Type B pancreatic cell (in vitro differentiated cells): ENCODE results near the gene ASCL1. TPM values are rescaled to one million over a fixed set of nuclear protein-coding genes. Genes with fewer than 3 reads are reported as not detected.

Experiments used
- DNase-seq: peaks from one replicate; pipeline ENCODE4 v3.0.0; 2021; ENCODE audit warnings: mixed read lengths; ENCODE audit not compliant: unreplicated experiment; ENCODE audit errors: extremely low spot score
- H3K27ac Mint-ChIP-seq: 2 replicates; pipeline ENCODE4 v1.8.0; 2021; ENCODE audit warnings: mild to moderate bottlenecking, mixed read lengths
- H3K27me3 Mint-ChIP-seq: 2 replicates; pipeline ENCODE4 v1.8.0; 2021; ENCODE audit warnings: mixed read lengths
- H3K36me3 Mint-ChIP-seq: 2 replicates; pipeline ENCODE4 v1.8.0; 2021; ENCODE audit warnings: mixed read lengths
- H3K4me1 Mint-ChIP-seq: one replicate; pipeline ENCODE4 v1.8.0; 2021; ENCODE audit warnings: mixed read lengths; ENCODE audit not compliant: unreplicated experiment
- H3K4me3 Mint-ChIP-seq: 2 replicates; pipeline ENCODE4 v1.8.0; 2021; ENCODE audit warnings: mild to moderate bottlenecking, mixed read lengths
- H3K9me3 Mint-ChIP-seq: 2 replicates; pipeline ENCODE4 v1.8.0; 2021; ENCODE audit warnings: mixed read lengths
- total RNA-seq: library from RNA; stranded (reverse); gene quantifications from 2 replicates; pipeline ENCODE4 v1.2.1, GENCODE V29; 2021; ENCODE audit warnings: low replicate concordance
- TF ChIP-seq, protein P1 (sequence below): fragments of 200-600 bp; sonication (generic); conservative IDR thresholded peaks from 2 replicates; pipeline ENCODE4 v1.5.0; 2021; ENCODE audit warnings: antibody characterized with exemption, mild to moderate bottlenecking

Gene ASCL1
- total RNA-seq, 1 donor from 2014 or later: 7.5 TPM

DNA sequence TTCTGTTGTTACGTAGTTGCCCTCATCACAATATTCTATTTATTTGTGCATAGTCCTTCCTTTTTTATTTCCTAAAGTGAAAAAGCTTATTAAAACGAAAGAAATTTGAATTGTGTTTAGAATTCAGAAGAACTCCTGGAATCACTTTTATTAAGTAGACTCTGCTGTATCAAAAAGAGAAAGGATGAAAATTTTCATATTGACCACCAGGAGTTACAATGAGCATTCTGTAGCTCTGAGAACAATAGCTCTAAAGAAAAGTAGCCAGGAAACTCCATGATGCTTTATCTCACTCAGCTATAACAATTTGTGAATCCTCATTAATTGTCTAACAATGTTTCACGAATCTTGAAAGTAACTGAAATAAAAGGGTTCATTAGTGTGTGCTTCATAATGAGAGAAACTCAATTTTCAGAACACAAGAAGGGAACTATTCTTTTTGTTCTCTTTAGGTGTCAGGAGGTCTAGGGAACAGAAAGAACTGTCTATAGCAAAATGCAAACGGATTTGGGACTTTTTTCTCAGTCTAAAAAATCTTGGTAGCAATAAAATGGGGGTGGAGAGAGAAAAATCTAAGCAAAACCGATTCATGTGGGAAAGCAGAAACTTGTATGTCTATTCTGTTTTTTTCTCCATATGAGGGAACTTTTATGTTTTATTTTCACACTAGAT is 19.3 kb downstream of the ASCL1 start:
- Mint-ChIP-seq H3K9me3 (no peaks in the 10 kb centered on the region), H3K4me3 (no peak overlapping the region), H3K36me3 (no peaks in the 10 kb centered on the region), H3K27ac (no peak overlapping the region), H3K4me1 (peaks cover 10% of the 10 kb centered on the region), H3K27me3 (peaks cover 62% of the 10 kb centered on the region)
- TF ChIP-seq, protein P1, sequence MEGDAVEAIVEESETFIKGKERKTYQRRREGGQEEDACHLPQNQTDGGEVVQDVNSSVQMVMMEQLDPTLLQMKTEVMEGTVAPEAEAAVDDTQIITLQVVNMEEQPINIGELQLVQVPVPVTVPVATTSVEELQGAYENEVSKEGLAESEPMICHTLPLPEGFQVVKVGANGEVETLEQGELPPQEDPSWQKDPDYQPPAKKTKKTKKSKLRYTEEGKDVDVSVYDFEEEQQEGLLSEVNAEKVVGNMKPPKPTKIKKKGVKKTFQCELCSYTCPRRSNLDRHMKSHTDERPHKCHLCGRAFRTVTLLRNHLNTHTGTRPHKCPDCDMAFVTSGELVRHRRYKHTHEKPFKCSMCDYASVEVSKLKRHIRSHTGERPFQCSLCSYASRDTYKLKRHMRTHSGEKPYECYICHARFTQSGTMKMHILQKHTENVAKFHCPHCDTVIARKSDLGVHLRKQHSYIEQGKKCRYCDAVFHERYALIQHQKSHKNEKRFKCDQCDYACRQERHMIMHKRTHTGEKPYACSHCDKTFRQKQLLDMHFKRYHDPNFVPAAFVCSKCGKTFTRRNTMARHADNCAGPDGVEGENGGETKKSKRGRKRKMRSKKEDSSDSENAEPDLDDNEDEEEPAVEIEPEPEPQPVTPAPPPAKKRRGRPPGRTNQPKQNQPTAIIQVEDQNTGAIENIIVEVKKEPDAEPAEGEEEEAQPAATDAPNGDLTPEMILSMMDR: peak; percentile 72
- DNase-seq: no peak

DNA sequence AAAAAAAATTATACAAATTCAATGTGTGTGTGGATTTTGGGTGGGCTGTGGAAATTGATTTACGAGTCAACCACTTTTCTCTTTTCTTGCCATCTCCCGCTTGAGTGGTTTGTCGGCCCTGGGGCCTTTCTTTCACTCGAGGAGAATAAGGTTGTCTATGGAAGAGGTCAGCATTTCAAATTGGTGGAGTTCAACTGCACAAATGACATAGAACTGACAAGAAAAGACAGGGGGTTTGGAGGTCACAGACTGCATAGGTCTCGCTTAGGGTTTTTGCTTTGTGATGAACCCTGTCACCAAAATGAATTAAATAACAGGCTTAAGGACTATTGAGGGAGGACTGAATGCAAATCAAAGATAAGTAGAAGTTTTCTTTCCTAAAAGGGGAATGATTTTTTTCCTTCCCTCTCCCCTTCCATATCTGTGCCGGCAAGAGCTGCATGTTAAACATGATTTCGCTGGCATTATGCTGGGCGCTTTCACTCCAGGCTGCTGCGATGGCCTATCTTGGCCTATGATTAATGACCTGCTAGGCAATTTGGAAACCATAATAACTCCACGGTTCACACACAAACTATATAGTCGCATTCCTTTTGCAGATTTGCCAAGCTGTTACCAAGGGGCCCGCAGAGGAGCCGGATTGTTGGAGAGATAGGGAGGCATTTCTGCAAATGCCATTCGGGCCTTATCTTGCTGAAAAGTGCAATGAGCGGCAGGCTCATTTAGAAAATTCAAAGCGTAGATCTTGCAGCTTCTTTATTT is 20.7 kb downstream of the ASCL1 start:
- TF ChIP-seq, protein P1: no peak
- Mint-ChIP-seq H3K4me3 (no peak overlapping the region), H3K4me1 (peaks cover 10% of the 10 kb centered on the region), H3K9me3 (no peaks in the 10 kb centered on the region), H3K27me3 (peaks cover 56% of the 10 kb centered on the region), H3K27ac (no peak overlapping the region), H3K36me3 (no peaks in the 10 kb centered on the region)
- no peak for DNase-seq

DNA sequence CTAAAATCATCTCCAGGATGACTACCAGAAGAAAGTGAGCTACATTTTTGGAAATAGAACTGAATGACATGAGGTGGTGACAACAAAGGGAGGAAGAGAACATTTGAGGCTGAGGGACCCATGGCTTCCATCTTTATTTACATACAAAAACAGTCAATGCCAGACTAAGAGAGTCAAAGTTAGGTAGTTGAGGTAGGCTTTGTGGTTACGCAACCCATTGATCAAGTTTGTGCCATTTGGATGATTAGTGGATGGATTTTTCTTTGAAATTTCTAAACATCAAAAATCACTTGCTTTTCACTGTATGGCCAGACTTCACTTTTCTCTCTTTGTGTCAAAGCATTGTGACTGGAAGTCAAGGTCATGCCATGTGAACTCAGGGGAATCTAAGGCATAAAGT is 22.9 kb downstream of the ASCL1 start:
- Mint-ChIP-seq H3K36me3 (no peaks in the 10 kb centered on the region), H3K9me3 (no peaks in the 10 kb centered on the region), H3K27me3 (peaks cover 46% of the 10 kb centered on the region), H3K4me1 (peaks cover 10% of the 10 kb centered on the region), H3K27ac (no peak overlapping the region), H3K4me3 (no peak overlapping the region)
- no peak for DNase-seq
- TF ChIP-seq, protein P1: no peak

DNA sequence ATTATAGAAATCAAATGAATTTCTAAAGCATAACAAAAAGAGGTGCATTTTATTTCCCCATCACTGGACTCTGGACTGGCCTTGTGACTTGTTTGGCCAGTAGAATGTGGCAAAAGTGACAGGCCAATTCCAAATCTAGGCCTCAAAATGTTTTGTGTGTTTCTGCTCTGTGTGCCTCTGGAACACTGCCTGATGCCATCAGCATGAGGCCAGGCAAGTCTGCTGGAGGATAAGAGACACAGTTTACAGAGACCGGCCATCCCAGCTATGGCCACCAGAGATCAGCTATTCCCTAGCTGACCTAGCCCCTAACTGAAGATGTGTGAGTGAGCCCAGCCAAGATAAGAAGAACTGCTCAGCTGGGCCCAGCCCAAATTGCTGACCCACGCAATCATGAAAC is 32.9 kb downstream of the ASCL1 start:
- Mint-ChIP-seq H3K9me3 (no peaks in the 10 kb centered on the region), H3K4me3 (no peak overlapping the region), H3K36me3 (no peaks in the 10 kb centered on the region), H3K4me1 (no peaks in the 10 kb centered on the region), H3K27me3 (peaks cover 17% of the 10 kb centered on the region), H3K27ac (no peak overlapping the region)
- DNase-seq: no peak
- TF ChIP-seq, protein P1: peak; percentile 46

DNA sequence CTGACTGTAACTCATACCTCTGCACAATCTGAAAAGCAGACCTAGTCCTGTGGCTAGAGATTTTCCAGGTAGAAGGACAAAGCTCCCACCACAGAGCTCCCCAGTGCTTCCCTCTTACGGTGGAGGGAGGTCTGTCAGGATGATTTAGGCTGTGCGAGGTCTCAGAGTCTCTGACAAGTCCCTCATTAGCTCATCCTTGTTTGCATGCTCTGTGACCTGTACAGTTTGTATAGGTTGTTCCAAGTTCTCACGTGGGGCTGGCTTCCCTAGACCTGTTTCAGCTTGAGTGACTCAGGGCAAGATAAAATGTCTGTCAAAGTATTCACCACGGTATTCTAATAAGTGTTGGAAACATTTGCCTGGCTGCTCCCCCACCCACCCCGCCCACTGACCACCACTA is 34.8 kb downstream of the ASCL1 start:
- DNase-seq: no peak
- H3K4me1 Mint-ChIP-seq: no peaks in the 10 kb centered on the region
- H3K9me3 Mint-ChIP-seq: no peaks in the 10 kb centered on the region
- H3K4me3 Mint-ChIP-seq: no peak overlapping the region
- TF ChIP-seq, protein P1: no peak
- no peaks in the 10 kb centered on the region for H3K36me3 Mint-ChIP-seq
- H3K27ac Mint-ChIP-seq: no peak overlapping the region
- peaks cover 17% of the 10 kb centered on the region for H3K27me3 Mint-ChIP-seq
